Activated naive CD4-positive, alpha-beta T cell treated with anti-CD3 and anti-CD28 coated beads for 36 hours (primary cell): Measurements from ENCODE around the gene SEC23B. TPM values are rescaled to one million over a fixed set of nuclear protein-coding genes. Genes with fewer than 3 reads are reported as not detected.
"Not testable (repeated sequence)": the region's sequence is repeated elsewhere in the genome, so short reads cannot be mapped to it uniquely, and the experiment has no call there.

ENCODE experiments used
- CTCF ChIA-PET: fragments of 350-600 bp; sonication (Branson Sonifier 250); formaldehyde crosslinking; loops from one replicate; lab custom pipeline; 2021; ENCODE audit warnings: antibody characterized with exemption; lab: Charles Lee
- DNase-seq: peaks from one replicate; pipeline ENCODE4 v3.0.0-alpha.2; 2020
- H3K27ac Mint-ChIP-seq: one replicate; pipeline ENCODE4 v1.8.0; 2021; ENCODE audit warnings: mild to moderate bottlenecking, mixed read lengths
- H3K27me3 Mint-ChIP-seq: one replicate; pipeline ENCODE4 v1.8.0; 2021; ENCODE audit warnings: low read depth, mixed read lengths
- H3K36me3 Mint-ChIP-seq: one replicate; pipeline ENCODE4 v1.8.0; 2021; ENCODE audit warnings: low read depth, mixed read lengths
- H3K4me1 Mint-ChIP-seq: one replicate; pipeline ENCODE4 v1.8.0; 2021; ENCODE audit warnings: low read depth, mixed read lengths
- H3K4me3 Mint-ChIP-seq: one replicate; pipeline ENCODE4 v1.8.0; 2021; ENCODE audit warnings: mild to moderate bottlenecking, moderate library complexity, mixed read lengths
- H3K9me3 Mint-ChIP-seq: one replicate; pipeline ENCODE4 v1.8.0; 2021; ENCODE audit warnings: mixed read lengths
- intact Hi-C: fragments of 100-400 bp; cut with micrococcal nuclease; formaldehyde crosslinking; loops from one replicate; pipeline ENCODE4 v1.15.1; 2023
- total RNA-seq, 2 experiments: library from RNA; stranded (reverse); gene quantifications; one replicate each; pipeline ENCODE4 v1.2.3, GENCODE V29; 2021

The SEC23B gene
- total RNA-seq, 2 experiments from 2014 or later, result 66.9 to 69.2 TPM

GRCh38 chr20:18497603-18498002 lies 10.1 kb upstream of the SEC23B start:
- H3K36me3 Mint-ChIP-seq, result peaks cover 7% of the 10 kb centered on the region
- DNase-seq, result no peak
- CTCF ChIA-PET, result interaction anchor here (1.5 to 2.9 kb wide), 3 partner anchors 9 to 31 kb away, joined by 3 to 15 read pairs (median 7); partner anchors contain the start of genes DZANK1, POLR3F and SEC23B
- no peaks in the 10 kb centered on the region for H3K27me3 Mint-ChIP-seq
- peaks cover 11% of the 10 kb centered on the region for H3K4me1 Mint-ChIP-seq
- H3K4me3 Mint-ChIP-seq, result peak overlapping the region; percentile 91
- H3K9me3 Mint-ChIP-seq, result no peaks in the 10 kb centered on the region
- intact Hi-C loops, result loop anchor here (1.0 to 5.0 kb wide), 8 partner anchors 10 to 1770 kb away; partner anchors contain the start of genes DZANK1, MGME1, POLR3F and SEC23B
- H3K27ac Mint-ChIP-seq, result peak overlapping the region; percentile 84

DNA sequence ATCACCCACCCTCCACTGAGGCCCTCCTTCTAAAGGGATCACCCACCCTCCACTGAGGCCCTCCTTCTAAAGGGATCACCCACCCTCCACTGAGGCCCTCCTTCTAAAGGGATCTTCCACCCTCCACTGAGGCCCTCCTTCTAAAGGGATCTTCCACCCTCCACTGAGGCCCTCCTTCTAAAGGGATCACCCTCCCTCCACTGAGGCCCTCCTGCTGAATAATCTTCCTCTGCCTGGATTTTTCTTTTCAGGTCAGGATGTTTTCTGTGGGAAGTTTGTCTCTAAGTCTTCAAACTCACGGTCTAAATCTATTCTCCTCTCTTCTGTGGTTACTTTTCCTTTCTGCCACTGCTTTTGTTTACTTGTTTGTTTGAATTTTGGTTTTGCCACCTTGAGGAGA lies 6.1 kb upstream of the SEC23B start:
- H3K27me3 Mint-ChIP-seq, H3K4me3 Mint-ChIP-seq, H3K36me3 Mint-ChIP-seq, CTCF ChIA-PET, H3K27ac Mint-ChIP-seq, DNase-seq, intact Hi-C loops, H3K9me3 Mint-ChIP-seq, H3K4me1 Mint-ChIP-seq: not testable (repeated sequence)

DNA sequence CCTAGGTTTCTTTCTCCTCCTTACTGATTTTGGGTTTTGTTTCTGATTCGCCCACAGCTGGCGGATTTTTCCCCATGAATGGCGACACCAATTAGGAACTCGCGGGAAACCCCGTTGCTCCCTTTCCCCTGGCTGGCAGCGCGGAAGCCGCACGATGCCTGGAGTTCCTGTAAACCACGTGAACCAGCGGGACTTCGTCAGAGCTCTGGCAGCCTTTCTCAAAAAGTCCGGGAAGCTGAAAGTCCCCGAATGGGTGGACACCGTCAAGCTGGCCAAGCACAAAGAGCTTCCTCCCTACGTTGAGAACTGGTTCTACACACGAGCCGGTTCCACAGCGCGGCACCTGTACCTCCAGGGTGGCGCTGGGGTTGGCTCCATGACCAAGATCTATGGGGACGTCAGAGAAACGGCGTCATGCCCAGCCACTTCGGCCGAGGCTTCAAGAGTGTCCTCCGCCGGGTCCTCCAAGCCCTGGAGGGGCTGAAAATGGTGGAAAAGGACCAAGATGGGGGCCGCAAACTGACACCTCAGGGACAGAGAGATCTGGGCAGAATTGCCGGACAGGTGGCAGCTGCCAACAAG lies 3.2 kb upstream of the SEC23B start:
- no peak overlapping the region for H3K4me3 Mint-ChIP-seq
- no peak for DNase-seq
- intact Hi-C loops, result loop anchor here (5.0 kb wide), 1 partner anchor 288 kb away; no protein-coding TSS in a partner anchor
- no peaks in the 10 kb centered on the region for H3K9me3 Mint-ChIP-seq
- peaks cover 11% of the 10 kb centered on the region for H3K36me3 Mint-ChIP-seq
- no peaks in the 10 kb centered on the region for H3K27me3 Mint-ChIP-seq
- CTCF ChIA-PET, result interaction anchor here (0.8 to 1.2 kb wide), 2 partner anchors 23 to 30 kb away, joined by 5 read pairs; no protein-coding TSS in a partner anchor
- H3K27ac Mint-ChIP-seq, result peak overlapping the region; percentile 44
- peaks cover 25% of the 10 kb centered on the region for H3K4me1 Mint-ChIP-seq

DNA sequence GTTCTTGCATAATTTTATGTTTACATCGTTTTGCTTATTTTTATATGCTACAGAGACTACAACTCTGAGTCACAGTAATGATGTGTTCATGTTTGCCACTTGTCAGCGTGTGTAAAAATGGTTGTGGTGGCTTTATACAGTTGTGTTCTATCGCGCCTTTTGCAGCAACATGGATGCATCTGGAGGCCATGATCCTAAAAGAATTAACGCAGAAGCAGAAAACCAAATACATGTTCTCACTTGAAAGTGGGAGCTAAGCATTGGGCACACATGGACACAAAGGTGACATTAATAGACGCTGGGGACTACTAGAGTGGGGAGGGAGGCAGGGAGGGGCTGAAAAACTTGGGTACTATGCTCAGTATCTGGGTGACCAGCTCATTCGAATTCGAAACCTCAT lies 996 bp upstream of the SEC23B start:
- DNase-seq, result peak; percentile 39
- H3K4me1 Mint-ChIP-seq, result peaks cover 45% of the 10 kb centered on the region

DNA sequence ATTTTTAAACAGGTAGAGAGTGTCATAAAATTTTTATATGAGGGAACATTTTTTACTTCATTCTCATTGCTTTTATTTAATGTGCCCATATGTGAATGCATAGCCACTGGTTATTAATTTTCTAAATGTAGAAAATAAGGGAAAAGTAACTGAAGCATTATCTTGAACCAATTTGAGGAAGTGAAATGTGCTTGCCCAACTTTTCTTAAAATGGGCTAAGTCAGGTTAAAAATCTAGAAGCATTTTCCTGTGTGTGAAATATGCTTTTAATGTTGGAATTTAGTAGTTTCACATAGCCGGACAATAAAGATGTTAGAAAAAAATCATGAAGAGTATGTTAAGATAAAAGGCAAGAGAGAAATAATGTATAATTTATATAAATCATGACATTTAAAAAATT lies 3.8 kb downstream of the SEC23B start:
- intact Hi-C loops, result no loop called here
- Mint-ChIP-seq H3K4me1 (peaks cover 51% of the 10 kb centered on the region), H3K36me3 (peaks cover 44% of the 10 kb centered on the region), H3K27ac (no peak overlapping the region), H3K4me3 (no peak overlapping the region), H3K9me3 (no peaks in the 10 kb centered on the region), H3K27me3 (no peaks in the 10 kb centered on the region)
- no peak for DNase-seq
- CTCF ChIA-PET, result no interaction called here

More for the DNA sequence above, 996 bp upstream of the SEC23B start:
- Mint-ChIP-seq H3K9me3 (no peaks in the 10 kb centered on the region), H3K4me3 (peak overlapping the region; percentile 100), H3K27ac (peak overlapping the region; percentile 100), H3K36me3 (peaks cover 29% of the 10 kb centered on the region), H3K27me3 (no peaks in the 10 kb centered on the region)
- CTCF ChIA-PET, result interaction anchor here (1.4 to 3.6 kb wide), 4 partner anchors 10 to 93 kb away, joined by 3 to 15 read pairs (median 6); partner anchors contain the start of gene RBBP9
- intact Hi-C loops, result loop anchor here (1.0 to 5.0 kb wide), 12 partner anchors 9 to 1546 kb away; partner anchors contain the start of genes CFAP61, CRNKL1, DZANK1 and KAT14

- CTCF ChIA-PET, result interaction anchor here (0.5 kb wide), 1 partner anchor 59 kb away, joined by 3 read pairs; no protein-coding TSS in a partner anchor
- DNase-seq, result no peak
- Mint-ChIP-seq H3K9me3 (no peaks in the 10 kb centered on the region), H3K27me3 (no peaks in the 10 kb centered on the region), H3K4me1 (peaks cover 43% of the 10 kb centered on the region), H3K27ac (no peak overlapping the region), H3K4me3 (no peak overlapping the region), H3K36me3 (peaks cover 41% of the 10 kb centered on the region)
- intact Hi-C loops, result no loop called here
Observed at GRCh38 chr20:18513208-18513607, 5.5 kb downstream of the SEC23B start.

GRCh38 chr20:18514127-18514526 lies 6.4 kb downstream of the SEC23B start:
- CTCF ChIA-PET, result no interaction called here
- Mint-ChIP-seq H3K4me3 (no peak overlapping the region), H3K27ac (no peak overlapping the region), H3K9me3 (no peaks in the 10 kb centered on the region), H3K4me1 (peaks cover 36% of the 10 kb centered on the region), H3K27me3 (no peaks in the 10 kb centered on the region), H3K36me3 (peaks cover 33% of the 10 kb centered on the region)
- intact Hi-C loops, result no loop called here
- no peak for DNase-seq

DNA sequence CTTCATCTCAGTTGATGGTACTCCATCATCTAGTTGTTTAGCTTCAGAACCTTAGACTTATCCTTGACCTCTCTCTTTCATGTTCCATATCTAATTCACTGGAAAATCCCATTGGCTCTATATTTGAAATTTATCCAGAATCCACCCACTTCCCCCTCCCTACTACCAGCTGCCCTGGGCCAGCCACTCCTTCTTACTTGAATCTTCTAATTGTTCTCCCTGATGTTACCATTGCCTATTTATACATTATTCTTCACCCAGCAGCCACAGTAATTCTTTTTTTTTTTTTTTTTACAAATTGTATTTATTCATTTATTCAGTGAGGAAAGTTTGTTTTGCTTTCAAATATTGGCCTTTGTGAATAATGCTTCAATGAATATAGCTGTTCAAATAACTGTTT lies 8.2 kb downstream of the SEC23B start:
- CTCF ChIA-PET, result interaction anchor here (0.6 to 0.7 kb wide), 2 partner anchors 349 to 976 kb away, joined by 3 to 4 read pairs; no protein-coding TSS in a partner anchor
- Mint-ChIP-seq H3K27me3 (no peaks in the 10 kb centered on the region), H3K9me3 (no peaks in the 10 kb centered on the region), H3K4me3 (no peak overlapping the region), H3K27ac (no peak overlapping the region), H3K36me3 (peaks cover 22% of the 10 kb centered on the region), H3K4me1 (peaks cover 19% of the 10 kb centered on the region)
- DNase-seq, result no peak
- intact Hi-C loops, result no loop called here

DNA sequence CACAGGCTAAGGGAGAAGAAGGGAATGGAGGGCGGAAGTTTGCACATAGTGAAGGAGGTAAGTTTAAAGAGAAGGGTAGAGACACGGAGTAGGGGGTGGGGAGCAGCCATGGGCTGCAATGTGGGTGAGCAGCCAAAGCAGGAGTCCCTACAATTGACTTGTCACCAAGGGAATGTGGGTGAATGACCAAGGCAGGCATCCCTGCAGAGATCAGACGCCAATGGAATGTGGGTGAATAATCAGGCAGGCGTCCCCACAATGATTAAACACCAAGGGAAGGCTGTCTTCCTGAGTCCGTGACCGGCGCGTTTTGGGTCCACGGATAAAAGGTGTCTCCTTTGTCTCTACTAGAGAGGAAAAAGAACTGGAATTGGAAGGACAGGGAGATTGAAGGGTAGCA lies 14.3 kb downstream of the SEC23B start:
- H3K27ac Mint-ChIP-seq, CTCF ChIA-PET, intact Hi-C loops: not testable (repeated sequence)

DNA sequence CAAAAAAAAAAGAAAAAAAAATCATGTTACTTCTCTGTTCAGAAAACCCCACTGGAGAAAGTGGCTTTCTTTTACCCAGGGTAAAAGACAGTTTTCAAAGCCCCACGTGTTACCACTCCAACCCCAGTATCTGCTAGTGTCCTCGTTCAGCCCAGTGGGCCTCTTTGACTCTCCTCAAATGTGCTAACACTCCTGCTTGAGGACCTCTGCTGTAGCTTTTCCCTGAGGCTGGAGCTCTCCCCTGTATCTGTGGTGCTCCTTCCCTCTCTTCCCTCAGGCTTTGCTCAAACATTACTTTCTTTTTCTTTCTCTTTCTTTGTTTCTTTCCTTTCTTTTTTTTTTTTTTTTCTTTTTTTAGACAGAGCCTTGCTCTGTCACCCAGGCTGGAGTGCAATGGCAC lies 15.3 kb downstream of the SEC23B start:
- no peak for DNase-seq
- CTCF ChIA-PET, result no interaction called here
- H3K27me3 Mint-ChIP-seq, result no peaks in the 10 kb centered on the region

More for the DNA sequence above, 14.3 kb downstream of the SEC23B start:
- H3K4me1 Mint-ChIP-seq, DNase-seq, H3K27me3 Mint-ChIP-seq, H3K4me3 Mint-ChIP-seq, H3K9me3 Mint-ChIP-seq: not testable (repeated sequence)
- peaks cover 18% of the 10 kb centered on the region for H3K36me3 Mint-ChIP-seq

GRCh38 chr20:18524646-18525045 lies 16.9 kb downstream of the SEC23B start:
- H3K27ac Mint-ChIP-seq, result no peak overlapping the region
- H3K27me3 Mint-ChIP-seq, result no peaks in the 10 kb centered on the region
- H3K4me1 Mint-ChIP-seq, result no peaks in the 10 kb centered on the region
- no peak for DNase-seq
- H3K4me3 Mint-ChIP-seq, result no peak overlapping the region
- CTCF ChIA-PET, result interaction anchor here (0.6 kb wide), 1 partner anchor 14 kb away, joined by 3 read pairs; no protein-coding TSS in a partner anchor
- intact Hi-C loops, result no loop called here
- H3K36me3 Mint-ChIP-seq, result peaks cover 35% of the 10 kb centered on the region
- no peaks in the 10 kb centered on the region for H3K9me3 Mint-ChIP-seq

More for the DNA sequence above, 15.3 kb downstream of the SEC23B start:
- Mint-ChIP-seq H3K27ac (no peak overlapping the region), H3K36me3 (peaks cover 22% of the 10 kb centered on the region), H3K9me3 (no peaks in the 10 kb centered on the region), H3K4me1 (no peaks in the 10 kb centered on the region), H3K4me3 (no peak overlapping the region)
- intact Hi-C loops, result no loop called here

DNA sequence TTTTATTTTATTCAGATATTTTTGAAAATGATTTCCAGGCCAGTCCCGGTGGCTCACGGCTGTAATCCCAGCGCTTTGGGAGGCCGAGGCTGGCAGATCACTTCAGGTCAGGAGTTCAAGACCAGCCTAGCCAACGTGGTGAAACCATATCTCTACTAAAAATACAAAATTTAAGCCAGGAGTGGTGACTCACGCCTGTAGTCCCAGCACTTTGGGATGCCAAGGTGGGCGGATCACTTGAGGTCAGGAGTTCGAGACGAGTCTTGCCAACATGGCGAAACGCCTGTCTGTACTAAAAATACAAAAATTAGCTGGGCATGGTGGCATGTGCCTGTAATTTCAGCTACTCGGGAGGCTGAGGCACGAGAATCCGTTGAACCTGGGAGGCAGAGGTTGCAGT lies 19.0 kb downstream of the SEC23B start:
- CTCF ChIA-PET, result interaction anchor here (0.6 kb wide), 1 partner anchor 113 kb away, joined by 6 read pairs; no protein-coding TSS in a partner anchor
- DNase-seq, H3K27me3 Mint-ChIP-seq, intact Hi-C loops, H3K4me1 Mint-ChIP-seq, H3K9me3 Mint-ChIP-seq, H3K27ac Mint-ChIP-seq, H3K4me3 Mint-ChIP-seq: not testable (repeated sequence)
- peaks cover 50% of the 10 kb centered on the region for H3K36me3 Mint-ChIP-seq
